Activated CD4-positive, alpha-beta T cell treated with anti-CD3 and anti-CD28 coated beads, Interleukin-2, amount 10 ng/mL, durations not matched to agents 7 days and 5 days (primary cell): ENCODE measurements around the gene KLF1. TPM values are rescaled to one million over a fixed set of nuclear protein-coding genes. Genes with fewer than 3 reads are reported as not detected.
A peak's percentile ranks its signal among the peaks of the same experiment; 100 is the strongest.
"Not testable (repeated sequence)": the region's sequence is repeated elsewhere in the genome, so short reads cannot be mapped to it uniquely, and the experiment has no call there.

Source experiments
- CTCF ChIA-PET: fragments of 350-600 bp; sonication (Branson Sonifier 250); formaldehyde crosslinking; loops from one replicate; lab custom pipeline; 2021; ENCODE audit warnings: antibody characterized with exemption; lab: Charles Lee
- POLR2A ChIA-PET: fragments of 350-600 bp; sonication (Branson Sonifier 250); formaldehyde crosslinking; loops from one replicate; lab custom pipeline; 2021; ENCODE audit warnings: antibody characterized with exemption; lab: Charles Lee
- DNase-seq: peaks from one replicate; pipeline ENCODE4 v3.0.0-alpha.2; 2020
- H3K27ac Mint-ChIP-seq: one replicate; pipeline ENCODE4 v1.8.0; 2021; ENCODE audit warnings: mild to moderate bottlenecking, moderate library complexity, mixed read lengths
- H3K27me3 Mint-ChIP-seq: one replicate; pipeline ENCODE4 v1.8.0; 2021; ENCODE audit warnings: mixed read lengths
- H3K36me3 Mint-ChIP-seq: one replicate; pipeline ENCODE4 v1.8.0; 2021; ENCODE audit warnings: low read depth, mixed read lengths
- H3K4me1 Mint-ChIP-seq: one replicate; pipeline ENCODE4 v1.8.0; 2021; ENCODE audit warnings: mixed read lengths
- H3K4me3 Mint-ChIP-seq: one replicate; pipeline ENCODE4 v1.8.0; 2021; ENCODE audit warnings: mild to moderate bottlenecking, moderate library complexity, mixed read lengths
- H3K9me3 Mint-ChIP-seq: one replicate; pipeline ENCODE4 v1.8.0; 2021; ENCODE audit warnings: mixed read lengths
- total RNA-seq, 2 experiments: library from RNA; stranded (reverse); gene quantifications; one replicate each; pipeline ENCODE4 v1.2.3, GENCODE V29; 2021

Gene KLF1
- total RNA-seq, 2 experiments from 2014 or later, result 0.20 TPM; not detected in 1

GRCh38 chr19:12858041-12858928 lies 28.7 kb downstream of the KLF1 start:
- Mint-ChIP-seq H3K36me3 (no peaks in the 10 kb centered on the region), H3K27me3 (peaks cover 10% of the 10 kb centered on the region), H3K27ac (no peak overlapping the region), H3K9me3 (no peaks in the 10 kb centered on the region), H3K4me1 (no peaks in the 10 kb centered on the region), H3K4me3 (no peak overlapping the region)
- CTCF ChIA-PET, result interaction anchor here (1.1 kb wide), 1 partner anchor 43 kb away, joined by 3 read pairs; no protein-coding TSS in a partner anchor
- POLR2A ChIA-PET, result no interaction called here
- DNase-seq, result no peak

GRCh38 chr19:12856653-12857052 lies 30.3 kb downstream of the KLF1 start:
- Mint-ChIP-seq H3K4me3 (no peak overlapping the region), H3K36me3 (no peaks in the 10 kb centered on the region), H3K9me3 (no peaks in the 10 kb centered on the region), H3K27ac (no peak overlapping the region), H3K4me1 (no peaks in the 10 kb centered on the region), H3K27me3 (peaks cover 10% of the 10 kb centered on the region)
- ChIA-PET CTCF (interaction anchor here (0.7 kb wide), 1 partner anchor 959 kb away, joined by 3 read pairs; no protein-coding TSS in a partner anchor), POLR2A (no interaction called here)
- DNase-seq, result no peak

GRCh38 chr19:12847159-12848139 lies 39.6 kb downstream of the KLF1 start:
- Mint-ChIP-seq H3K9me3 (no peaks in the 10 kb centered on the region), H3K4me3 (no peak overlapping the region), H3K4me1 (peaks cover 3% of the 10 kb centered on the region), H3K27me3 (peaks cover 15% of the 10 kb centered on the region), H3K36me3 (no peaks in the 10 kb centered on the region), H3K27ac (no peak overlapping the region)
- ChIA-PET CTCF (interaction anchor here (0.6 to 3.9 kb wide), 48 partner anchors 8 to 234 kb away, joined by 3 to 41 read pairs (median 4); partner anchors contain the start of genes DHPS, DNASE2, FBXW9 and GCDH), POLR2A (no interaction called here)
- peak; percentile 80 for DNase-seq

GRCh38 chr19:12846613-12847012 lies 40.4 kb downstream of the KLF1 start:
- POLR2A ChIA-PET, H3K4me3 Mint-ChIP-seq, H3K4me1 Mint-ChIP-seq, H3K9me3 Mint-ChIP-seq, DNase-seq, H3K36me3 Mint-ChIP-seq, H3K27ac Mint-ChIP-seq: not testable (repeated sequence)
- peaks cover 20% of the 10 kb centered on the region for H3K27me3 Mint-ChIP-seq
- CTCF ChIA-PET, result interaction anchor here (0.6 to 3.9 kb wide), 29 partner anchors 8 to 170 kb away, joined by 3 to 41 read pairs (median 5); partner anchors contain the start of genes DNASE2, FBXW9, GCDH and HOOK2

GRCh38 chr19:12843999-12844732 lies 42.8 kb downstream of the KLF1 start:
- Mint-ChIP-seq H3K9me3 (no peaks in the 10 kb centered on the region), H3K4me1 (peaks cover 27% of the 10 kb centered on the region), H3K4me3 (no peak overlapping the region), H3K27me3 (peaks cover 39% of the 10 kb centered on the region), H3K27ac (no peak overlapping the region), H3K36me3 (no peaks in the 10 kb centered on the region)
- ChIA-PET POLR2A (no interaction called here), CTCF (interaction anchor here (1.0 kb wide), 1 partner anchor 48 kb away, joined by 3 read pairs; no protein-coding TSS in a partner anchor)
- DNase-seq, result no peak

- H3K36me3 Mint-ChIP-seq, result no peaks in the 10 kb centered on the region
- H3K4me1 Mint-ChIP-seq, result peaks cover 29% of the 10 kb centered on the region
- peaks cover 45% of the 10 kb centered on the region for H3K27me3 Mint-ChIP-seq
- H3K27ac Mint-ChIP-seq, result no peak overlapping the region
- no peak overlapping the region for H3K4me3 Mint-ChIP-seq
- H3K9me3 Mint-ChIP-seq, result no peaks in the 10 kb centered on the region
- CTCF ChIA-PET, result no interaction called here
- DNase-seq, result no peak
- POLR2A ChIA-PET, result no interaction called here
These were observed 43.7 kb downstream of the KLF1 start for GRCh38 chr19:12843328-12843727.

- POLR2A ChIA-PET, result no interaction called here
- Mint-ChIP-seq H3K4me3 (no peak overlapping the region), H3K36me3 (no peaks in the 10 kb centered on the region)
These were observed 44.5 kb downstream of the KLF1 start for GRCh38 chr19:12842511-12842910.

GRCh38 chr19:12841094-12841493 lies 45.9 kb downstream of the KLF1 start:
- H3K36me3 Mint-ChIP-seq, result no peaks in the 10 kb centered on the region
- H3K4me3 Mint-ChIP-seq, result peak overlapping the region; percentile 38
- POLR2A ChIA-PET, result no interaction called here
- peak; percentile 29 for DNase-seq
- no peak overlapping the region for H3K27ac Mint-ChIP-seq
- H3K27me3 Mint-ChIP-seq, result peaks cover 60% of the 10 kb centered on the region
- no peaks in the 10 kb centered on the region for H3K9me3 Mint-ChIP-seq
- H3K4me1 Mint-ChIP-seq, result peaks cover 28% of the 10 kb centered on the region
- CTCF ChIA-PET, result interaction anchor here (1.0 kb wide), 1 partner anchor 75 kb away, joined by 3 read pairs; no protein-coding TSS in a partner anchor

More at GRCh38 chr19:12842511-12842910, 44.5 kb downstream of the KLF1 start:
- DNase-seq, result no peak
- H3K27ac Mint-ChIP-seq, result no peak overlapping the region
- no peaks in the 10 kb centered on the region for H3K9me3 Mint-ChIP-seq
- peaks cover 28% of the 10 kb centered on the region for H3K4me1 Mint-ChIP-seq
- peaks cover 51% of the 10 kb centered on the region for H3K27me3 Mint-ChIP-seq
- CTCF ChIA-PET, result no interaction called here

GRCh38 chr19:12840091-12841079 lies 46.6 kb downstream of the KLF1 start:
- peak overlapping the region; percentile 25 for H3K4me3 Mint-ChIP-seq
- no peaks in the 10 kb centered on the region for H3K9me3 Mint-ChIP-seq
- peaks cover 30% of the 10 kb centered on the region for H3K4me1 Mint-ChIP-seq
- H3K27me3 Mint-ChIP-seq, result peaks cover 65% of the 10 kb centered on the region
- no peaks in the 10 kb centered on the region for H3K36me3 Mint-ChIP-seq
- no peak overlapping the region for H3K27ac Mint-ChIP-seq
- ChIA-PET POLR2A (no interaction called here), CTCF (interaction anchor here (1.0 kb wide), 1 partner anchor 74 kb away, joined by 3 read pairs; no protein-coding TSS in a partner anchor)
- DNase-seq, result peak; percentile 51

GRCh38 chr19:12838886-12839756 lies 47.9 kb downstream of the KLF1 start:
- Mint-ChIP-seq H3K4me3 (peak overlapping the region; percentile 52), H3K36me3 (no peaks in the 10 kb centered on the region), H3K4me1 (peaks cover 37% of the 10 kb centered on the region), H3K9me3 (no peaks in the 10 kb centered on the region), H3K27me3 (peaks cover 72% of the 10 kb centered on the region), H3K27ac (no peak overlapping the region)
- DNase-seq, result peak; percentile 26
- ChIA-PET CTCF (interaction anchor here (0.6 to 1.2 kb wide), 4 partner anchors 8 to 52 kb away, joined by 3 to 4 read pairs (median 3); partner anchors contain the start of gene RNASEH2A), POLR2A (no interaction called here)
